ENCODE results near the gene MYPN.
"Not testable (repeated sequence)": the region's sequence is repeated elsewhere in the genome, so short reads cannot be mapped to it uniquely, and the experiment has no call there.

The MYPN gene

DNA sequence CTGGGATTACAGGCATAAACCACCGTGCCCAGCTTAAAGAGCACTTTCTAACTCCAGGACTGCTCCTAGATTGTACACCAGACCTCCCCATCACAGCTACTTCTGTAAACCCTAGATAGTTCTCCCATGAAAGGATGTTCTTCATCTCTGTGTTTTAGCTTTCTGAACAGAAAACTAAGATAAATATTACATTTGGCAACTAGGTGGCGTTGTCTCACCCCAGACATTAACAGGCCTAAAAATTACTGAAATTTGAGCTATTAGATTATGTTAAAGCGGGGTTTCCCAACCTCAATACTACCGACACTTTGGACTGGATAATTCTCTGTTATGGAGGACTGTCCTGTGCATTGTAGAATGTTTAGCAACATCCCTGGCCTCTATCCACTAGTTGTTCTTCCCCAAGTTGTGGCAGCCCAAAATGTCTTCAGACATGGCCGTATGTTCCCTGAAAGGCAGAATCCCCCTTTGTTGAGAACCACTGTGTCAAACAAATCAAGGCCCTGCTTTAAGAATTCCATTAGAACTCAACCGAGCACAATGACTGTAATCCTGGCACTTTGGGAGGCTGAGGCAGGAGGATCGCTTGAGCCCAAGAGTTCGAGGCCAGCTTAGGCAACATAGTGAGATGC lies 103.5 kb downstream of the MYPN start:
- H3K27ac ChIP-seq = no peak overlapping the region
- no peak overlapping the region for H3K4me3 ChIP-seq

DNA sequence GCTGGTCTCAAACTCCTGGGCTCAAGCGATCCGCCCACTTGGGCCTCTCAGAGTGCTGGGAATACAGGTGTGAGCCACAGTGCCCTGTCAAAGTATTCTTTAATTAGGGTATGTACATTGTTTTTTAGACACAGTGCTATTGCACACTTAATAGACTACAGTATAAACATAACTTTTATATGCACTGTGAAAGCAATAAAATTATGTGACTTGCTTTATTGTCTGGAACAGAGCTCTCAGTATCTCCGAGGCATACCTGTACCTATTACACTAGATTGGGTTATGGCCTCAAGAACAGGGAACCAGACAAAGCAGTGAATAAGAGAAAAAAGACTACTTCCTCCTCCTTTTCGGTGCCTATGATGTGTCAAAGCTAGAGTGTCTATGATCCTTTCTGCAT lies 109.5 kb downstream of the MYPN start:
- Histone ChIP-seq H3K27ac (no peak overlapping the region), H3K4me3 (no peak overlapping the region)

DNA sequence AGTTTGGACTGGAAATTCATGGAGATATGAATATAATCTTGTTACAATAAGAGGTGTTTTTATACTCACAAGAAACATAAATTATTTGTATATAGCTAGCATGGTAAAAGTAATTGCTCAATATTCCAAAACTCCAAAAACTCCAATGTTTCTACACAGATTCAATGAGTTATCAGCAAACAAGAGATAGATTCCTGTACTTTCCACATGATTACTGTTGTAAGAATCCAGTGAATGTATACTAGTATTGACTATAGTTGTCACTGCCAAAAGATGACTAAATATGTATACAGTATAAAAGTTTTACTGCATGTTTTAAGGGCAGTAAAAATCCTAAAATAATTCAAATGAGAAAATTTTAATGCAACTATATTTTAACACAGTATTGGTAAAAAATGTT lies 111.9 kb downstream of the MYPN start:
- Histone ChIP-seq H3K27ac (no peak overlapping the region), H3K4me3 (no peak overlapping the region)

DNA sequence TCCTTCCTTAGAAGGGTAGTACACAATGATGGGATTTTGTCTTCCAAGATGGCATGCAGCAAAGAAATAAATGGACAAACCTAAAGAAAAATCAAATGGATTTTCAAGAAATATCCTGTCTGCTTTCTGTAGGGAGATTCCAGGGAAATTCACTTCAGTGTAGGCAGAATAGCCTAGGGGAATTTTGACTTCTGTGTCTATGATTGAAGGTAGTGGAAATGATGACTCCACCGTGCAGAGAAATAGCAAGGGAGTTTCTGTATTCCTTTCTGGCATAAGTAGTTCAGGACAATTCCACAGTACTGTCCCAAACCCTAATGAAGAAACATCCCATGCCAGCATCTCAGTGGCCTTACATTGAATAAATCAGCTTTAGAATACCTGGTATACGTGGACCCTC lies 113.1 kb downstream of the MYPN start:
- H3K4me3 ChIP-seq = no peak overlapping the region
- no peak overlapping the region for H3K27ac ChIP-seq

DNA sequence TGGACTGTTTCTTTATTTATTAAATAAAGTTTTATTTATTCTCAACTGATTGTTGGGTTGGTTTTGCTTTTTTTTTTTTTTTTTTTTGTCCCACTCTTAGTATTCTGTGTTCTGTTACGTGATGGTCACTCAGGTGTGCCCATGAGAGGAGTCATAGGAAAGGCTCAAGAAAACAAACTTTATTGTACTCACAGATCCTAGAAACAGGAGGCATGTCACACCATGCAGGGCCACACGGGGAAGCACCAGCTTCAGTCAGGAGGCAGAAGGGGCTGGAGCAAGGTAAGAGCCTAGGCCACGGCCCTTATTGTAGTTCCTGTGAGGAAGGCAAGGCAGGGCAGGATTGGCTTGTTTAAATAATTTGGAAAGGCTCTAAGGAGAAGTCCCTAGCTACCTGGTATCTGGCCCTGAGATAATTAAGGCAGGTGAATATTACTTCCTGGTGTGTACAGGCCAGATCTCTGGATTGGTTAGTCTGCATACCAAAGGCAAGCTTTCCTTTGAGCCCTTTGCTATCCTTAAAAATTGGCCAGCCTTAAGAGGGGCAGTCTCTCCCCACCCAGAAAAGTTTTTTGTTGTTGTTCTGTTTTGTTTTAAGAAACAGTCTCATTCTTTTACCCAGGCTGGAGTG lies 114.4 kb downstream of the MYPN start:
- Histone ChIP-seq H3K4me3 (no peak overlapping the region), H3K27ac (no peak overlapping the region)

DNA sequence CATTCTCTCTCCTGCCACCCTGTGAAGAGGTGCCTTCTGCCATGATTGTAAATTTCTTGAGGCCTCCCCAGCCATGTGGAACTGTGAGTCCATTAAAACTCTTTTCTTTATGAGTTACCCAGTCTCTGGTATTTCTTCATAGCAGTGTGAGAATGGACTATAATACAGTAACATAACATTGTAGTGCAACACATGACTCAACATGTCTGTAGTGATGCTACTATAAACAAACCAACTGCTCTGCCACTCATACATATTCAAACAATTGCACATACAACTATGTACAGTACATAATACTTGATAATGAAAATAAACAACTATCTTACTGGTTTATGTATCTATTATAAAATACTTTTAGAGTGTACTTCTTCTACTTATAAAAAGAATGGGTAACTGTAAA lies 115.5 kb downstream of the MYPN start:
- Histone ChIP-seq H3K27ac (no peak overlapping the region), H3K4me3 (no peak overlapping the region)

DNA sequence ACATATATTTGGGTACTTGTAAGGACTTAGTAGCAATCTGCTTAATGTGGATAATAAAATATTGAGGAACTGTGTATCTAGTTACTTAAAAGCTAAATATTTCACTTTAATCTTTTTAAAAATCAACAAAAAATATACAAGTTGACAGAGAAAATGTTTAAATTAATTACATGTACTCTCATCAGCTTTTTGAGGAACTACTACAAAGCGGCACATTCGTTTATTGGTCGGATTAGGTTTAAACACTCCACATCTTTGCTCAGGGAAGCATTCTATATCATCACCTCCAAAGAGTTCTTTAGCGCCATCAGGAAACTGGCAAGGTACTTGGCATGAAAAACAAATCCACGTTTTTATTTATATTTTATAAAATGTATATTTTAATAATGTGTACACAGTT lies 121.0 kb downstream of the MYPN start:
- no peak overlapping the region for H3K4me3 ChIP-seq
- no peak overlapping the region for H3K27ac ChIP-seq

DNA sequence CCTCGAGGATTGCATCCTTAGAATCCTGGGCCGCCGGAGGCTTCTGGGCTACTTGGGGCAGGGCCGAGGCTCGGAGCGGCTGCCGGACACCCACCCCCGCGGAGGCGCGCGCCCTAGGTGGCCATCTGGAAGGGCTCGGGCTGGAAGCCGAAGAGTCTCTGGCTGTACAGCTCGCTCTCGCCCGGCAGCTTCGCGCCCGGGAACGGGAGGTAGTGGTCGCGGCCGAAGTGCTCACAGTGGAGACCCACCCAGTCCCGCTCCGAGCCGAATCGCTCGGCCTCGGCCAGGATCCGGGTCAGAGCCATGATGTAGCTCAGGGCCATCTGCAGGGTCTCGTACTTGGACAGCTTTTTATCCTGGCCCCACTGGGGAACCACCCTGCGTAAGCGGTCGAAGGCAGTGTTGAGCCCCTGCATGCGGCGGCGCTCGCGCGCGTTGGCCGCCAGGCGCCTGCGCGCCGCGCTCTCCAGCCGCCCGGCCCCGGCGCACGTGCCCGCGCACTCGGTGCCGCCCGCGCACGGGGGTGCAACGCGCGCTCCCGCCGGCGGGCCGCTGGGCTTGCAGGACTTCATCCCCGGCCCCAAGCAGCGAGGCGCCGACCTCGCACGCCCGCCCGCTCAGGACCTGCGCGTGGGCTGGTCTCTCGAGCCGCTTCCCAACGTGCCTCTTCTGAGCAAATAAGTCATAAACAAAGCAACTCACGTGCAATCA lies 122.0 kb downstream of the MYPN start:
- Histone ChIP-seq H3K4me3 (peak overlapping the region; percentile 37 to 58 (median 53)), H3K27ac (peak overlapping the region in 11 of 21 experiments; percentile 5 to 67 (median 30))

DNA sequence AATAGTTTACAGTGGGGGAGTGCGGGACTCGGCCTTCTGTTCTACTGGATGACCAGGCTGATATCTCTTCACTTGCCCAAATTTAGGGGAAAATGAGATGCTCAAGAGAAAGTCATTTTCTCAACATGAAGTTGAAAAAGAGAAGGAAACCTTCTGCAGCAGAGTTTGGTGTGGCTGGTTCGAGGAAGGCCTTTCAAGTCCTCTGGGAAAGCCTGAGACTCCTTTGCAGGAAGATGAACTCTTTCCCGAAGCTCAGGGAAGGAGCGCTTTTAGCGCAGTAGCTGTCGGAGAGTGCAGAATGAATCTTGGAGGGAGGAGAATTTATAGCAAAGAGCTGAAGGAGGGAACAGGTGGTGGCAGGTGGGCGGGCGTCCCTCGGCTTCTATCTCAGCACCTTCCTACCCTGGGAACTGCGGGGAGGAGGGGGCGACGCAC lies 122.5 kb downstream of the MYPN start, which contains the start of gene ATOH7:
TSS of gene ATOH7 (minus strand) at position 297 of the 435 bp plus-strand sequence. CDS start 436 bp downstream, outside the sequence.
- peak within 1 kb of the TSS in 11 of 21 experiments; percentile 5 to 67 (median 30) for H3K27ac ChIP-seq
- H3K4me3 ChIP-seq = peak within 1 kb of the TSS; percentile 37 to 58 (median 53)

DNA sequence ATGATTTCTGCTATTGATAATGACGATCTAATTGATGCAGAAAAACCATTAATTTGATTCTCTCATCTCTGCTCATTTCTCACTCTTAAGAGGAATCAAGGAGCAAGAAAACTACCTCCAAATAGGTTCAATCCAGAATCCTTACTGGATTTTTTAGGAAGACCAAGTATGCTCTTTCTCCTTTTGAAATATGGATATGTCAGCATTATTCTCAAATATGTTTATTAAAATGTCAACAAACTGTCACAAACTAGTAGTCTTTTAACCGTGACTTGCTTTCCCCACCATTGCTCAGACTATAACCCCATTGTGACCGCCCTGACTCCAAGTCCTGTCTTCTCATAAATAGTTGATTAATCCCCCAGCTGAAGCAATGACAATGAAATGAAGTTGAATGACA lies 123.8 kb downstream of the MYPN start:
- Histone ChIP-seq H3K4me3 (no peak overlapping the region), H3K27ac (no peak overlapping the region)

DNA sequence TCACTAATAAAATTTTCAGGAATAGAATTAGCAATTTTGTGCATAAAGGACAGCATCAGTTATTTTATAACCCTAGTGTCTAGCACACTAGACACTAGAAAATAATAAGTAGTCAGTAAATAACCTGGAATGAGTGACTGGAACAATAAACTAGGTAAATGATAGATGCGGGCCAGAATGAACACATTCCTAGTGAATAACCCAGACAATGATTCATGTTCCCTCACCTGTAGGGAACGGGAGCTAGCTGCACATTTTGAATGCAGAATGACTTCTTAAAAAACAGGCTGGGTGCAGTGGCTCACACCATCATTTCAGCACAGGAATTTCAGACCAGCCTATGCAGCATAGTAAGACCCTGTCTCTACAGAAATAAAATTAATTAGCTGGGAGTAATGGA lies 125.8 kb downstream of the MYPN start:
- Histone ChIP-seq H3K4me3 (no peak overlapping the region), H3K27ac (no peak overlapping the region)

DNA sequence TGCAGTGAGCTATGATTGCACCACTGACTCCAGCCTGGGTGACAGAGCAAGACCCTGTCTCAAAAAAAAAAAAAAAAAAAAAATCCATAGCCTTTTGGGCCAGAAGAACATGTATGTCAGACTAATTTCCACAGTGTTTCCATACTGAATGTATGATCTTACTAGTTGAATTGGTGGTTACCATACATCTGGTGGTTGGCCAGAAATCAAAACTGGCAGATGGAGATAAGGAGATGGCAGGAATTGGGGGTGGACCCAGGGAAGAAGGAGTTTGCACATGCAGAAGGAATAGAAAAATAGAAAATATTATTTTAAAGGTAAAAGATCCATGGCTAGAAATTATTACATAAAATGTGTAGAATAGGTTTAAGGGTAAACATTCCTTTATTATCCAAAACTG lies 126.3 kb downstream of the MYPN start:
- no peak overlapping the region for H3K27ac ChIP-seq
- no peak overlapping the region for H3K4me3 ChIP-seq

DNA sequence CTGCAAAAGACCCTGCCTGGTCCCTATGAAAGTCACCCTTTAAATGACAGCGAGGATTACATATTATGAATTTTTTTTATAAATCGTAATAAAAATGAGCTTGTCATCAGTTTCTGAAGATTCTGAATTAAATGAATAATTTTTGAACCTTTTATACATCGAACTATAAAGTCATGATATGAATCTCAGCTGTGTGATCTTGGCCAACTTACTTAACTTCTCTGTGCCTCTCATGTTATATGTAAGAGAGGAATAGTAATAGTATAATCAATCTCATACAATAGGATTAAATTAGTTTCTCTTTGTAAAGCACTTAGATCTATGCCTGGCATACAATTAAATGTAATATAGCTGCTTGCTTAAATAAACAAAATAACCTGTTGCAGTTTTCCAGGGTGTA lies 127.9 kb downstream of the MYPN start:
- no peak overlapping the region for H3K4me3 ChIP-seq
- no peak overlapping the region for H3K27ac ChIP-seq

DNA sequence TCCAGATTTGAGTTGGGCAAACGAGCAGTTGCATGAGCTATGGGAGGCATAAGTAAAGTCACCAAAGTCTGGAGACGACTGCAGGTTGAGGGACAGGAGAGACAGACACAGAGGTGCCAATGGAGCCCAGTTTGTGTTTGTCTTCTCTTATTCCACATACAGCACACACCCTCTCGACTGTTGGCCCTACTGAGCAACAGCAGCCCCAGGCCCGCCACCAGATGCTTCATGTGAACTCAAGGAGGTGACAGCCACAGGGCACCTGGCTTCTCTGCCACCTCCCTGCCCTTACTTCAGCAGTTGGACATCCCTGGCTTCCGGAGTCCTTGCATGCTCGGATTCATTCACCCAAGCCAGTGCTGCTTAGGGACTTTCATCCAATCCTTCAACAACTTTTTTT lies 129.1 kb downstream of the MYPN start:
- Histone ChIP-seq H3K4me3 (no peak overlapping the region), H3K27ac (no peak overlapping the region)

DNA sequence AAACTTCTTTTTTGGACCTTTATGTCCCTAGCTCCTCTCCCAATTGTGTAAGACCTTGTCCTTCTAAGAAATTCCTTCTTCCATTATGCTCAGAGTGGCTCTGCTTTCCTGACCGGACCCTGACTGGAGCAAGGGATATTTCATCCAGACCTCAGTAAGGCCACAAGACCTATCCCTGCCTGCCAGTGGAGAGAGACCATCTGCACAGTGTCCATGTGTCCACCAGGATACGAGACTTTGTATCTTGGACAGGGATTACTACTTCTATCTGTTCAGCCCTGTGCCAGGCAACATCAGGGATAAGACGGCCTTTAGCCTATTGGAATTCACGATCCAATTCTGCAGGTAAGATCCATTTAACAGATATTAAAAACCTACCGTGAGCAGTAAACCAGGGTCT lies 129.8 kb downstream of the MYPN start:
- H3K27ac ChIP-seq = no peak overlapping the region

DNA sequence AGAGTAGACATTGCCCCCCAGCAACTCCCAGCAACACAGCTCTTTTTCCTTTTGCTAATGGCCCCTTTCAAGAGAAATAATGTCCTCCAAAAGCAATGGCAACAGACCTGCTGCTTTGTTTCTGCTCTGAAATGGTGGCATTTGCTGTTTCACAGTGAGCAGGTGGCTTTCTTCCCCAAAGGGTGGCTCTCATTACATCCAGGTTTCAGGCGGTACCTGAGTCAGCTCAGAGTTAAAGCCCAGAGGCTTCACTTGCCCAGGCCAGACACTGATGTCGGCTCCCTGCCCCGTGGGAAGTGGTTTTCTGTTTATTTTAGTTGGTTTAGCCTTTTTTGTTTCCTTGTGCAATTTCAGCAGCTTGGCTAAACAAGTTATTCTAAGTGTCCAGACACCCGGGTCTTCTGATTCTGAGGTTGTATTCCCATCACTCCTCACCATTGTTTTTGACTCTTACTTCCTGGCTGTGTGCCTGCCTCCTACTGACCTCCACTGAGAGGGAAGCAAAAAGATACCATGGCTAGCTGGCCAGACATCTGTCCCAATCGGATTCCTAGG lies 130.4 kb downstream of the MYPN start:
- H3K4me3 ChIP-seq = no peak overlapping the region
- H3K27ac ChIP-seq = no peak overlapping the region

More for the DNA sequence above, 129.8 kb downstream of the MYPN start:
- H3K4me3 ChIP-seq = no peak overlapping the region

DNA sequence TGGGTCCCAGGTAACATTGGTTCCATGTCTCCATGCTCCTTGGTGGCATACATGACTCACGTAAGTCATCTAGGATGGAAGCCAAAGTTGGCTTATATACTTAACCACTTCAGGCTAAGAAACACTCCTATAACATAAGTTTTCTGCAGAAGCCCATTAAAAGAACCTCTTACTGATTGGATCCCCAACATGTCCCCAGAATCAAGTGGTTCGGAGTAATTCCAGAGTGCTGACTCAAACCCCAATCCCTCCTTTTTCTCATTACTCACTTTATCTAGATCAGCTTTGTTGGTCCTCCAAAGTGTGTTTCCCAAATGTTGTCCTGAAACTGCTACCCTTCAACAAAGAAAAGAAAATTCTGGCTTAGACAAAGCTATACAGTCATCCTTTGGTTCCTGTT lies 132.8 kb downstream of the MYPN start:
- H3K4me3 ChIP-seq = no peak overlapping the region

DNA sequence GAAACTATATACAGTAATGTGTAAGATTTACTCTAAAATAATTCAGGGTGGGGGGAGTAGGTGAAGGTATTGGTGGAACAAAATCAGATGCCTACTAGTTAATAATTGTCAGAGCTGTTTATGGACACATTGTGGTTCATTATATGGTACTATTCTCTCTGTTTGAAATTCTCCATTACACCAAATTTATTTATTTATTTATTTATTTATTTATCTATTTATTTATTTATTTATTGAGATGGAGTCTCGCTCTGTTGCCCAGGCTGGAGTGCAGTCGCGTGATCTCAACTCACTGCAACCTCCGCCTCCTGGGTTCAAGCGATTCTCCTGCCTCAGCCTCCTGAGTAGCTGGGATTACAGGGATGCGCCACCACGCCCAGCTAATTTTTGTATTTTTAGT lies 137.1 kb downstream of the MYPN start:
- not testable (repeated sequence) for H3K4me3 ChIP-seq, H3K27ac ChIP-seq

More for the DNA sequence above, 132.8 kb downstream of the MYPN start:
- H3K27ac ChIP-seq = no peak overlapping the region

DNA sequence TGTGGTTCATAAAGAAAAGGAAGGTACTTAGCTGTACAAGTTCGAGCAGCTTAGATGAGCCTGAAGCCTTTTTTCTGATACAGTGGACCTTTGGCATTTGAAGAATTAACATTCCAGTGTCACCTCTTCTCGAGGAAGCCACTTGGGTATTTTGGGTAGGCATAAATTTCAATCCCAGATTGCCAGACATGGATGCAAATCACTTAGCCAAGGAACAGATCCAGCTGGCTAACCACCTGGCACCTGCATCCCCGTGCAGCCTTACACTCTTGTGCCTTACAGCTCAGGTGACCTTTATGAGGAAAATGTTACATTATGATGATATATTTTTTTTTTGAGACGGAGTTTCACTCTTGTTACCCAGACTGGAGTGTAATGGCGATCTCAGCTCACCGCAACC lies 138.6 kb downstream of the MYPN start:
- H3K27ac ChIP-seq = no peak overlapping the region
- no peak overlapping the region for H3K4me3 ChIP-seq

DNA sequence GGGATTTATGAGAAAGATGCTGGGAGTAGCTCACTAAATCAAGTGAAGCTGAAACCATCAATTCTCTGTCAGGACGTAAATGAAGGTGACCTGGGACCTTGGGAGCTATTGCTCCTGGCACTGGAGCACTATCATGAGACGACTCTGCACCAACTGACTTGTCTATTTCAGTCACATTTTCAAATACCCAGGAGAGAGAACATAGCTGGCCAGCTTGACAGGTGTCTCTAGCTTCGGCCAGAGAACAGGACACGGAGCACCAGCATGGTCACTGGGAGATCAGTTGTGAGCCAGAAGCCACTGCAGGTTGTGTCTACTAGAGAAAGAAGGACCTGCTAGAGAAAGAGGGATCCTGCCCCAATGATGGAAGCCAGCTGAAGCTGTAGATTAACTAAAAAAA lies 140.0 kb downstream of the MYPN start:
- no peak overlapping the region for H3K27ac ChIP-seq

DNA sequence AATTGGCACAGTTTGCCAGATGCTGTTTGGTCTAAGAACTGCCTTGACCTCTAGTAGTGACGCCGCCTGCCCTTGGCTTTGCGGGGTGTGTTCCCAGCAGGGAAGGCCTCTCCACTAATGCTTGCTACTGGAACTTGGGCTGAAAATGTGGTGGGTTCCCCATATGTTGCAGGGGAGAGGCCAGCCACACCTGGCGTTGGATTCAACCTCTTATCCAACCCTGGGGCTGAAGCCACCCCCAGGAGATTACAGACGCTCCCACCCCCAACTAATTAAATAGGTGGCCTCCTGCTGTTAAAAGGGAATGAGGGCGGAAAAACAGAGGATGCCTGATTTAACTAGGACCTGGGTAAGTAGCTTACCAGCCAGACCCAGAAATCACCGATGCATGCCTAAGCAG lies 141.9 kb downstream of the MYPN start:
- H3K4me3 ChIP-seq = no peak overlapping the region

More for the DNA sequence above, 140.0 kb downstream of the MYPN start:
- H3K4me3 ChIP-seq = no peak overlapping the region

More for the DNA sequence above, 141.9 kb downstream of the MYPN start:
- no peak overlapping the region for H3K27ac ChIP-seq

All from skin epidermis (tissue), 12 donors.